Common myeloid progenitor, CD34-positive (primary cell): ENCODE data around the gene VCAN.

Experiments used
- CTCF ChIA-PET: fragments of 350-600 bp; sonication (Branson Sonifier 250); formaldehyde crosslinking; loops from one replicate; lab custom pipeline; 2021; ENCODE audit warnings: antibody characterized with exemption; lab: Charles Lee
- POLR2A ChIA-PET: fragments of 350-600 bp; sonication (Branson Sonifier 250); formaldehyde crosslinking; loops from one replicate; lab custom pipeline; 2021; ENCODE audit warnings: antibody characterized with exemption; lab: Charles Lee
- DNase-seq, 3 donors: peaks; one replicate each; pipeline versions ENCODE4 v3.0.0 to v3.0.0-alpha.2; 2013
- H3K27ac ChIP-seq, 2 experiments: 1 replicate in 1 of 2; 2 replicates in 1 of 2; pipeline ENCODE4 v1.7.0; 2013; ENCODE audit warnings: inconsistent platforms in 2 of 2, low read length in 2 of 2, mild to moderate bottlenecking in 2 of 2, low read depth in 1 of 2, moderate library complexity in 1 of 2; ENCODE audit not compliant: severe bottlenecking in 2 of 2, insufficient read depth in 1 of 2, poor library complexity in 1 of 2
- H3K27me3 ChIP-seq, 5 experiments: replicated peaks in 2 of 5; 1 replicate in 3 of 5; 2 replicates in 2 of 5; pipeline versions ENCODE4 v1.6.1 to v1.7.0; 2013; ENCODE audit warnings: low read length in 4 of 5, mild to moderate bottlenecking in 2 of 5, moderate library complexity in 2 of 5, inconsistent platforms in 1 of 5; ENCODE audit not compliant: insufficient read depth in 5 of 5, control insufficient read depth in 4 of 5
- H3K36me3 ChIP-seq, 4 experiments: 1 replicate in 2 of 4; 2 replicates in 2 of 4; pipeline versions ENCODE4 v1.6.1 to v1.7.0; 2013; ENCODE audit warnings: low read length in 3 of 4, control low read depth in 1 of 4, mild to moderate bottlenecking in 1 of 4; ENCODE audit not compliant: control insufficient read depth in 4 of 4, insufficient read depth in 4 of 4
- H3K4me1 ChIP-seq, 4 experiments: 1 replicate in 3 of 4; 2 replicates in 1 of 4; pipeline versions ENCODE4 v1.6.1 to v1.7.1; 2013; ENCODE audit warnings: low read length in 3 of 4, mild to moderate bottlenecking in 3 of 4, control low read depth in 1 of 4, inconsistent platforms in 1 of 4, moderate library complexity in 1 of 4; ENCODE audit not compliant: control insufficient read depth in 4 of 4, insufficient read depth in 4 of 4; ENCODE audit errors: control extremely low read depth in 1 of 4
- H3K4me3 ChIP-seq, 7 experiments: 1 replicate in 4 of 7; 2 replicates in 3 of 7; pipeline versions ENCODE4 v1.5.1 to v1.7.0; 2013; ENCODE audit warnings: mild to moderate bottlenecking in 7 of 7, low read length in 6 of 7, moderate library complexity in 6 of 7, inconsistent platforms in 2 of 7, low read depth in 2 of 7, control low read depth in 1 of 7; ENCODE audit not compliant: insufficient read depth in 4 of 7, control insufficient read depth in 1 of 7; ENCODE audit errors: extremely low read depth in 1 of 7
- H3K9me3 ChIP-seq, 5 experiments: 1 replicate in 4 of 5; 2 replicates in 1 of 5; pipeline versions ENCODE4 v1.6.1 to v1.7.1; 2013; ENCODE audit warnings: low read length in 4 of 5, mild to moderate bottlenecking in 2 of 5, inconsistent platforms in 1 of 5, low read depth in 1 of 5, moderate library complexity in 1 of 5; ENCODE audit not compliant: control insufficient read depth in 4 of 5, insufficient read depth in 2 of 5; ENCODE audit errors: control extremely low read depth in 1 of 5
- WGBS: methylation state at CpG from one replicate; pipeline ENCODE4 v1.1.5; 2013; ENCODE audit not compliant: insufficient coverage; 5-methylcytosine and 5-hydroxymethylcytosine counted together

Gene VCAN

GRCh38 chr5:83493644-83494043 lies 22.1 kb downstream of the VCAN start:
- CTCF ChIA-PET: no interaction called here
- POLR2A ChIA-PET: no interaction called here
- peaks cover 0 to 3% (median 0%) of the 10 kb centered on the region in 5 experiments for H3K9me3 ChIP-seq
- no peak overlapping the region for H3K27ac ChIP-seq
- no peak for DNase-seq
- H3K4me1 ChIP-seq: no peaks in the 10 kb centered on the region
- 92% methylated on average over 6 of the region's 7 CpGs for WGBS
- H3K4me3 ChIP-seq: no peak overlapping the region
- H3K27me3 ChIP-seq: no peaks in the 10 kb centered on the region
- H3K36me3 ChIP-seq: no peaks in the 10 kb centered on the region

GRCh38 chr5:83494087-83494620 lies 22.6 kb downstream of the VCAN start:
- H3K9me3 ChIP-seq: peaks cover 0 to 3% (median 0%) of the 10 kb centered on the region in 5 experiments
- POLR2A ChIA-PET: no interaction called here
- no peak overlapping the region for H3K4me3 ChIP-seq
- no peaks in the 10 kb centered on the region for H3K4me1 ChIP-seq
- CTCF ChIA-PET: no interaction called here
- DNase-seq: no peak
- H3K36me3 ChIP-seq: no peaks in the 10 kb centered on the region
- H3K27me3 ChIP-seq: no peaks in the 10 kb centered on the region
- WGBS: 100% methylated on average over 1 of the region's 2 CpGs
- H3K27ac ChIP-seq: no peak overlapping the region

GRCh38 chr5:83494666-83495065 lies 23.1 kb downstream of the VCAN start:
- Histone ChIP-seq H3K9me3 (peaks cover 0 to 3% (median 0%) of the 10 kb centered on the region in 5 experiments), H3K27me3 (no peaks in the 10 kb centered on the region), H3K4me1 (no peaks in the 10 kb centered on the region), H3K36me3 (no peaks in the 10 kb centered on the region), H3K4me3 (no peak overlapping the region), H3K27ac (no peak overlapping the region)
- ChIA-PET CTCF (no interaction called here), POLR2A (no interaction called here)
- WGBS: 94% methylated on average over 2 of the region's 4 CpGs
- no peak for DNase-seq

- whole genome bisulfite sequencing: no CpG with 5 or more reads among the region's 2 CpGs
- H3K27me3 ChIP-seq: no peaks in the 10 kb centered on the region
- CTCF ChIA-PET: no interaction called here
- POLR2A ChIA-PET: no interaction called here
- H3K4me3 ChIP-seq: no peak overlapping the region
- H3K9me3 ChIP-seq: peaks cover 0 to 3% (median 0%) of the 10 kb centered on the region in 5 experiments
- H3K36me3 ChIP-seq: no peaks in the 10 kb centered on the region
- no peak overlapping the region for H3K27ac ChIP-seq
- H3K4me1 ChIP-seq: no peaks in the 10 kb centered on the region
- DNase-seq: no peak
Measured at GRCh38 chr5:83496626-83497025, 25.1 kb downstream of the VCAN start.

- peaks cover 0 to 3% (median 0%) of the 10 kb centered on the region in 5 experiments for H3K9me3 ChIP-seq
- H3K4me1 ChIP-seq: no peaks in the 10 kb centered on the region
- no peaks in the 10 kb centered on the region for H3K27me3 ChIP-seq
- 100% methylated on average over 1 of the region's 2 CpGs for WGBS
- CTCF ChIA-PET: no interaction called here
- H3K36me3 ChIP-seq: no peaks in the 10 kb centered on the region
- H3K27ac ChIP-seq: no peak overlapping the region
- no peak for DNase-seq
- H3K4me3 ChIP-seq: no peak overlapping the region
- POLR2A ChIA-PET: no interaction called here
Measured at GRCh38 chr5:83498585-83498984, 27.0 kb downstream of the VCAN start.

- POLR2A ChIA-PET: no interaction called here
- H3K36me3 ChIP-seq: no peaks in the 10 kb centered on the region
Measured at GRCh38 chr5:83503662-83504061, 32.1 kb downstream of the VCAN start.

GRCh38 chr5:83507431-83507830 lies 35.9 kb downstream of the VCAN start:
- no peak overlapping the region for H3K27ac ChIP-seq
- H3K27me3 ChIP-seq: no peaks in the 10 kb centered on the region
- POLR2A ChIA-PET: no interaction called here
- H3K9me3 ChIP-seq: peaks cover 0 to 3% (median 0%) of the 10 kb centered on the region in 5 experiments
- no peaks in the 10 kb centered on the region for H3K4me1 ChIP-seq
- CTCF ChIA-PET: no interaction called here
- no peak overlapping the region for H3K4me3 ChIP-seq
- no peaks in the 10 kb centered on the region for H3K36me3 ChIP-seq
- no peak for DNase-seq
- WGBS: 89% methylated on average over 1 of the region's 1 CpG

More at GRCh38 chr5:83503662-83504061, 32.1 kb downstream of the VCAN start:
- H3K27ac ChIP-seq: no peak overlapping the region
- peaks cover 0 to 3% (median 0%) of the 10 kb centered on the region in 5 experiments for H3K9me3 ChIP-seq
- H3K4me3 ChIP-seq: no peak overlapping the region
- H3K27me3 ChIP-seq: no peaks in the 10 kb centered on the region
- DNase-seq: no peak
- no peaks in the 10 kb centered on the region for H3K4me1 ChIP-seq
- CTCF ChIA-PET: interaction anchor here (1.4 kb wide), 1 partner anchor 32 kb away, joined by 4 read pairs; the partner anchor contains the start of gene VCAN
